Left ventricle myocardium inferior (tissue), 1 donor: ENCODE measurements around the gene NLRC5. TPM values are rescaled to one million over a fixed set of nuclear protein-coding genes. Genes with fewer than 3 reads are reported as not detected.

ENCODE experiments used
- DNase-seq: peaks from one replicate; pipeline ENCODE4 v3.0.0-alpha.2; 2020
- H3K27ac ChIP-seq: fragments of 200-600 bp; replicated peaks from 2 replicates; pipeline ENCODE4 v1.8.0; 2021
- H3K27me3 ChIP-seq: fragments of 200-600 bp; 2 replicates; pipeline ENCODE4 v1.8.0; 2021; ENCODE audit warnings: low read depth
- H3K36me3 ChIP-seq: fragments of 200-600 bp; 2 replicates; pipeline ENCODE4 v1.8.0; 2021
- H3K4me1 ChIP-seq: fragments of 200-600 bp; 2 replicates; pipeline ENCODE4 v1.8.0; 2021
- H3K4me3 ChIP-seq: fragments of 200-600 bp; 2 replicates; pipeline ENCODE4 v1.8.0; 2021; ENCODE audit warnings: mild to moderate bottlenecking, moderate library complexity
- H3K9me3 ChIP-seq: fragments of 200-600 bp; replicated peaks from 2 replicates; pipeline ENCODE4 v1.8.0; 2021
- intact Hi-C: fragments of 100-400 bp; cut with micrococcal nuclease; formaldehyde crosslinking; loops from one replicate; pipeline ENCODE4 v1.11.0; 2022
- total RNA-seq: library from RNA; stranded (reverse); fragmentation: NEBNext Ultra II Directional; extraction: Animal tissue kit (Norgen Biotek cat#: 25700); gene quantifications from one replicate; pipeline ENCODE4 v1.2.1, GENCODE V29; 2021
- TF ChIP-seq, protein P1 (sequence below): fragments of 200-600 bp; IDR thresholded peaks from 2 replicates; pipeline ENCODE4 v1.8.0; 2021; ENCODE audit warnings: antibody characterized with exemption, mild to moderate bottlenecking, borderline replicate concordance
- donor health status: DM: no; HTN: yes; CAD: no; lungs with severe emphysema.

The NLRC5 gene
- total RNA-seq, 1 donor from 2014 or later, result 6.6 TPM

DNA sequence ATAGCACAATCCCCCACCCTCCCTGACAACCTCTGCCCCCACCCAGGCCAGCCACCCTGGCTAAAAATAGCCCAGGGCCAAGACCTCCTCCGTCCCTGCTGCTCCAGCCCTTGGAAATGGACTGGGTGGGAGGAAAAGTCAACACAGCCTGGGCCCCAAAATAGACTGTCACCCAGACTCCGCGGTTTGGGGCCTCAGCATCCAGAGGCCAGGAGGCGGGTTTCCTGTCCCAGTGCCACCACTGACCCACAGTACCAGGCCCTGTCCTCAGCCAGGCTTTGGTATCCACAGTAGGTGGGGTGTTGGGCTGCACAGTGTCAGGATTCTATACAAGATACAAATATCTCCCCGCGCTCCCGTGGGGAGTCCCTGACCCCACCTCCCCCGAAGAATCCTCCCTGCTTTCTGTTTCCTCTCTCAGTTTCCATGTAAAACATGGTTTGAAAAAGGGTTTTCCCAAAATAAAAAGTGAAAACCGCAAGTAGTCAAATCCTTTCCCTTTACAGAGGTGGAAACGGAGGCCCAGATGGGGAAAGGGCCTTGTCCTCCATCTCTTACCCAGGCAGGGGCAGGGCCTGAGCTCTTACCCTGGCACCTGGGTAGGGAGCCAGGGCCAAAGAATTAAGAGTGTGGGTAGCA lies 123.2 kb downstream of the NLRC5 start:
- Histone ChIP-seq H3K4me1 (peaks cover 31% of the 10 kb centered on the region), H3K9me3 (no peaks in the 10 kb centered on the region), H3K27ac (peak overlapping the region; percentile 38), H3K27me3 (no peaks in the 10 kb centered on the region), H3K4me3 (no peak overlapping the region), H3K36me3 (peaks cover 8% of the 10 kb centered on the region)
- intact Hi-C loops, result no loop called here
- DNase-seq, result no peak
- TF ChIP-seq, protein P1, sequence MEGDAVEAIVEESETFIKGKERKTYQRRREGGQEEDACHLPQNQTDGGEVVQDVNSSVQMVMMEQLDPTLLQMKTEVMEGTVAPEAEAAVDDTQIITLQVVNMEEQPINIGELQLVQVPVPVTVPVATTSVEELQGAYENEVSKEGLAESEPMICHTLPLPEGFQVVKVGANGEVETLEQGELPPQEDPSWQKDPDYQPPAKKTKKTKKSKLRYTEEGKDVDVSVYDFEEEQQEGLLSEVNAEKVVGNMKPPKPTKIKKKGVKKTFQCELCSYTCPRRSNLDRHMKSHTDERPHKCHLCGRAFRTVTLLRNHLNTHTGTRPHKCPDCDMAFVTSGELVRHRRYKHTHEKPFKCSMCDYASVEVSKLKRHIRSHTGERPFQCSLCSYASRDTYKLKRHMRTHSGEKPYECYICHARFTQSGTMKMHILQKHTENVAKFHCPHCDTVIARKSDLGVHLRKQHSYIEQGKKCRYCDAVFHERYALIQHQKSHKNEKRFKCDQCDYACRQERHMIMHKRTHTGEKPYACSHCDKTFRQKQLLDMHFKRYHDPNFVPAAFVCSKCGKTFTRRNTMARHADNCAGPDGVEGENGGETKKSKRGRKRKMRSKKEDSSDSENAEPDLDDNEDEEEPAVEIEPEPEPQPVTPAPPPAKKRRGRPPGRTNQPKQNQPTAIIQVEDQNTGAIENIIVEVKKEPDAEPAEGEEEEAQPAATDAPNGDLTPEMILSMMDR, result no peak

DNA sequence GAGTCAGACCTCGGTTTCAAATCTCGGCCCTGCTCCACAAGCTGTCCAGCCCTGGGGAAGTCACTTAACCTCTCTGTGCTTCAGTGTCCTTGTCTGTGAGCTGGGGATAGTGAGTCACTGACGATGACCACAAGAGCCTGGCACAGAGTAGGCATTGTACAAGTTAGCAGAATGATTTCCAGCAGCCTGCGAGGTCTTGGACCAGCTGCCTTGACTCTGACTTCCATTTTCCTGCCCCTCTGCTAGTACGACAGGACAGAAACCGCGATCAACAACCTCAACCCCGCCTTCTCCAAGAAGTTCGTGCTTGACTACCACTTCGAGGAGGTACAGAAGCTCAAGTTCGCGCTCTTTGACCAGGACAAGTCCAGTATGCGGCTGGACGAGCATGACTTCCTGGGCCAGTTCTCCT lies 123.7 kb downstream of the NLRC5 start:
- DNase-seq, result no peak
- Histone ChIP-seq H3K9me3 (no peaks in the 10 kb centered on the region), H3K4me1 (peaks cover 30% of the 10 kb centered on the region), H3K36me3 (peaks cover 12% of the 10 kb centered on the region), H3K4me3 (no peak overlapping the region), H3K27ac (peak overlapping the region; percentile 38), H3K27me3 (no peaks in the 10 kb centered on the region)
- TF ChIP-seq, protein P1, result no peak
- intact Hi-C loops, result no loop called here

DNA sequence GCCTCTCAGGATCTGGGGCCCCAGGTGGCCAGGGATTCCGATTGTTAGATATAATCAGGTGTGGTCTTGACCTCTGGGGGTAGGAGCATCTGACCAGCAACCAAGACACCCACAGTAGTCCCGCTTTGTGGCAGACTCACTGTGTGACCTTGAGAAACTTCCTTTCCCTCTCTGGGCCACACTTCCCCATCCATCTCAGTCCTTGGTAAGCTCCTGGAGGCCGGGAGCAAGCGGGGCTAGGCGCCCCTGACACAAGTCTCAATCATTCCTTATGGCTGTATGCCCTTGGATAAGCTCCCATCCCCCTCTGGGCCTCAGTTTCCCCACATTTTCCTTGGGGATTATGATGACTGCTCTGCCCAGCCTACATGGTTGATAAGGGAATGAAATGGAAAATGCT lies 124.3 kb downstream of the NLRC5 start:
- TF ChIP-seq, protein P1, result no peak

DNA sequence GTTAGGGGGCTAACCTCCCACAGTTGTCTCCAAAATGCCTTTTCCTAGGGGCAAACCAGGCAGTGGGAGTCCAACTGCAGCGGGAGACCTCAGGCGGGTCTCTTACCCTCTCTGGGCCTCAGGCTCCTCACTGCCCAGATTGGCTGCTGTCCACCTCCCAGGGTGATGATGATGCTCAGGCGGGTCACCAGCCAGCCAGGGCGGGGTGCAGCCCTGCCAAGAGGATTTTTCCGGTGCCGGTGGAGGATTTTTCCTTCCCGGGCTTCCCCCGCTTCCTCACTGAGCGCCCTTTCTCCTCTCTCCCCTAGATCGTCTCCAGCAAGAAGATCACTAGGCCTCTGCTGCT lies 125.8 kb downstream of the NLRC5 start:
- TF ChIP-seq, protein P1, result no peak
- Histone ChIP-seq H3K36me3 (peaks cover 22% of the 10 kb centered on the region), H3K4me3 (no peak overlapping the region)

More for the DNA sequence above, 124.3 kb downstream of the NLRC5 start:
- H3K4me3 ChIP-seq, result no peak overlapping the region
- no peak for DNase-seq
- H3K9me3 ChIP-seq, result no peaks in the 10 kb centered on the region
- intact Hi-C loops, result no loop called here
- peaks cover 30% of the 10 kb centered on the region for H3K4me1 ChIP-seq
- no peak overlapping the region for H3K27ac ChIP-seq
- H3K36me3 ChIP-seq, result peaks cover 12% of the 10 kb centered on the region
- H3K27me3 ChIP-seq, result no peaks in the 10 kb centered on the region

DNA sequence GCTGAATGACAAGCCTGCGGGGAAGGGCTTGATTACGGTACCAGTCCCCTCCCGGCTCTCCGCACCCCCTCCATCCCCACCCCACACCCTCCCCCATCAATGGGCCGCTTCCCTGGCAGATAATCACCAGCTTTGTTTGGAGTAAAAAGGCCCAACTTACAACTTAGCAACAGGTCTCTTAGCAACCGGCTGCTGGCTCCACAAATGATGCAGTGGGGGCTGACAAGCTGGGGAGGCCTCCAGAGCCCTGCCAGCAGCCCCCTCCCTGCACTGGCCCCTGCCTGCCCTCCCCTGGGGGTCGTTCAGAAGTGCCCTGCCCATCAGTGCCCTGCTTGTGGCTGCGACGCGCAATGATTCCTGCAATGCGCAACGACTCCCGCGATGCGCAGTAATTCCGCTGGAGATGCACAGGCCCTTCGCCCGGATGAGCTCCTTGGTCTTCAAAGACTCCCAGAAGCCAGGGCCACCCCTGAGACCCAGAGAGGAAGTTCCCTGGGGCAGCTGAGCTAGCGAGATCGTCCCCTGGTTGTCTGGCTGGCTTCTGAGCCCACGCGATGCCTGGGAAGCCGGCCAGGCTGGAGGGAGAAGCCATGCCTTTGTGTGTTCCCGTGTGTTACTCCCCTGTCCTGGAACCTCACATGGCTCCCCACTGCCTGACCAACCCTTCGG lies 126.3 kb downstream of the NLRC5 start:
- peaks cover 30% of the 10 kb centered on the region for H3K4me1 ChIP-seq
- intact Hi-C loops, result no loop called here
- peak overlapping the region; percentile 58 for H3K27ac ChIP-seq
- DNase-seq, result peak; percentile 78
- peaks cover 22% of the 10 kb centered on the region for H3K36me3 ChIP-seq
- TF ChIP-seq, protein P1, result no peak
- peak overlapping the region; percentile 18 for H3K4me3 ChIP-seq
- H3K27me3 ChIP-seq, result no peaks in the 10 kb centered on the region
- H3K9me3 ChIP-seq, result no peaks in the 10 kb centered on the region

More for the DNA sequence above, 125.8 kb downstream of the NLRC5 start:
- intact Hi-C loops, result no loop called here
- Histone ChIP-seq H3K4me1 (peaks cover 30% of the 10 kb centered on the region), H3K9me3 (no peaks in the 10 kb centered on the region), H3K27ac (peak overlapping the region; percentile 58), H3K27me3 (no peaks in the 10 kb centered on the region)
- DNase-seq, result no peak
